WTC11 (cell line): ENCODE results near the gene SLC10A7. TPM values are rescaled to one million over a fixed set of nuclear protein-coding genes. Genes with fewer than 3 reads are reported as not detected.

Experiments used
- ATAC-seq: fragments of 200-7000 bp; cut with Tn5 transposase; 2 replicates; pipeline ENCODE4 v1.10.0; 2021; ENCODE audit warnings: mild to moderate bottlenecking, moderate library complexity
- CTCF ChIA-PET: fragments of 300-600 bp; sonication (Branson Sonifier 250); formaldehyde crosslinking; loops from one replicate; lab custom pipeline; 2021; ENCODE audit warnings: antibody characterized with exemption; lab: Charles Lee
- POLR2A ChIA-PET: fragments of 350-600 bp; sonication (Branson Sonifier 250); formaldehyde crosslinking; loops from one replicate; lab custom pipeline; 2021; ENCODE audit warnings: antibody characterized with exemption; lab: Charles Lee
- DNase-seq: peaks from one replicate; pipeline ENCODE4 v3.0.0; 2021; ENCODE audit warnings: low spot score
- H3K27ac Mint-ChIP-seq: 2 replicates; pipeline ENCODE4 v1.8.0; 2021; ENCODE audit warnings: mixed read lengths
- H3K27me3 Mint-ChIP-seq: 2 replicates; pipeline ENCODE4 v1.8.0; 2021; ENCODE audit warnings: low read depth, mild to moderate bottlenecking, moderate library complexity, mixed read lengths
- H3K36me3 Mint-ChIP-seq: 2 replicates; pipeline ENCODE4 v1.8.0; 2021; ENCODE audit warnings: mixed read lengths
- H3K4me1 Mint-ChIP-seq: 2 replicates; pipeline ENCODE4 v1.8.0; 2022; ENCODE audit warnings: mixed read lengths
- H3K4me3 Mint-ChIP-seq: 2 replicates; pipeline ENCODE4 v1.8.0; 2021; ENCODE audit warnings: mild to moderate bottlenecking, moderate library complexity, mixed read lengths
- H3K9me3 Mint-ChIP-seq: 2 replicates; pipeline ENCODE4 v1.8.0; 2021; ENCODE audit warnings: mixed read lengths
- GRHL2 ChIP-seq: fragments of 250-450 bp; sonication (Bioruptor Pico); IDR thresholded peaks from 2 replicates; pipeline ENCODE4 v1.8.0; 2022; ENCODE audit warnings: mild to moderate bottlenecking, moderate library complexity; ENCODE audit not compliant: insufficient replicate concordance, severe bottlenecking
- GTF2I ChIP-seq: fragments of 250-450 bp; sonication (Bioruptor Pico); conservative IDR thresholded peaks from 2 replicates; pipeline ENCODE4 v1.4.0; 2021; ENCODE audit warnings: mild to moderate bottlenecking
- JUN ChIP-seq: sonication (generic); formaldehyde crosslinking; IDR thresholded peaks from 2 replicates; pipeline ENCODE4 v1.8.0; 2023; ENCODE audit warnings: mild to moderate bottlenecking, missing genetic modification reagents
- NFATC4 ChIP-seq: fragments of 250-450 bp; sonication (Bioruptor Pico); IDR thresholded peaks from 2 replicates; pipeline ENCODE4 v1.9.0; 2021; ENCODE audit warnings: mild to moderate bottlenecking
- PRRX2 ChIP-seq: fragments of 250-450 bp; sonication (Bioruptor Pico); IDR thresholded peaks from 2 replicates; pipeline ENCODE4 v1.8.0; 2021; ENCODE audit warnings: mild to moderate bottlenecking
- SMAD4 ChIP-seq: sonication (generic); formaldehyde crosslinking; IDR thresholded peaks from 2 replicates; pipeline ENCODE4 v1.8.0; 2022; ENCODE audit warnings: mild to moderate bottlenecking, missing genetic modification reagents
- TP53 ChIP-seq: sonication (generic); formaldehyde crosslinking; IDR thresholded peaks from 2 replicates; pipeline ENCODE4 v1.8.1; 2023; ENCODE audit warnings: mild to moderate bottlenecking, missing genetic modification reagents
- ZNF121 ChIP-seq: sonication (generic); formaldehyde crosslinking; IDR thresholded peaks from 2 replicates; pipeline ENCODE4 v1.8.0; 2023; ENCODE audit warnings: missing genetic modification reagents
- ZNF317 ChIP-seq: sonication (generic); formaldehyde crosslinking; IDR thresholded peaks from 2 replicates; pipeline ENCODE4 v1.8.1; 2023; ENCODE audit warnings: low read depth, mild to moderate bottlenecking, moderate library complexity, missing genetic modification reagents, borderline replicate concordance
- ZNF671 ChIP-seq: fragments of 250-450 bp; sonication (Bioruptor Pico); IDR thresholded peaks from 2 replicates; pipeline ENCODE4 v1.8.0; 2021; ENCODE audit warnings: mild to moderate bottlenecking
- total RNA-seq: library from RNA; stranded (reverse); gene quantifications from 3 replicates; pipeline ENCODE4 v1.2.3, GENCODE V29; 2021
- TF ChIP-seq, protein P1 (sequence below): sonication (generic); formaldehyde crosslinking; IDR thresholded peaks from 2 replicates; pipeline ENCODE4 v1.8.0; 2022; ENCODE audit warnings: mild to moderate bottlenecking, missing genetic modification reagents
- TF ChIP-seq, protein P2 (sequence below): sonication (generic); formaldehyde crosslinking; IDR thresholded peaks from 2 replicates; pipeline ENCODE4 v1.8.1; 2023; ENCODE audit warnings: mild to moderate bottlenecking, missing genetic modification reagents
- TF ChIP-seq, protein P3 (sequence below): sonication (generic); formaldehyde crosslinking; conservative IDR thresholded peaks from 2 replicates; pipeline ENCODE4 v1.8.1; 2022; ENCODE audit warnings: mild to moderate bottlenecking, missing genetic modification reagents
- TF ChIP-seq, protein P4 (sequence below): sonication (generic); formaldehyde crosslinking; IDR thresholded peaks from 2 replicates; pipeline ENCODE4 v1.8.1; 2023; ENCODE audit warnings: mild to moderate bottlenecking, missing genetic modification reagents
- TF ChIP-seq, protein P5 (sequence below): fragments of 250-450 bp; sonication (Bioruptor Pico); IDR thresholded peaks from 2 replicates; pipeline ENCODE4 v1.9.0; 2021; ENCODE audit warnings: mild to moderate bottlenecking
- TF ChIP-seq, protein P6 (sequence below): sonication (generic); formaldehyde crosslinking; IDR thresholded peaks from 2 replicates; pipeline ENCODE4 v1.8.1; 2022; ENCODE audit warnings: mild to moderate bottlenecking, moderate library complexity, missing genetic modification reagents
- TF ChIP-seq, protein P7 (sequence below): fragments of 250-450 bp; sonication (Bioruptor Pico); IDR thresholded peaks from 2 replicates; pipeline ENCODE4 v1.9.0; 2021; ENCODE audit warnings: mild to moderate bottlenecking, borderline replicate concordance
- TF ChIP-seq, protein P8 (sequence below): fragments of 250-450 bp; sonication (Bioruptor Pico); conservative IDR thresholded peaks from 2 replicates; pipeline ENCODE4 v1.9.0; 2021; ENCODE audit warnings: mild to moderate bottlenecking

Gene SLC10A7
- total RNA-seq, 1 experiment from 2014 or later = 5.0 TPM

DNA sequence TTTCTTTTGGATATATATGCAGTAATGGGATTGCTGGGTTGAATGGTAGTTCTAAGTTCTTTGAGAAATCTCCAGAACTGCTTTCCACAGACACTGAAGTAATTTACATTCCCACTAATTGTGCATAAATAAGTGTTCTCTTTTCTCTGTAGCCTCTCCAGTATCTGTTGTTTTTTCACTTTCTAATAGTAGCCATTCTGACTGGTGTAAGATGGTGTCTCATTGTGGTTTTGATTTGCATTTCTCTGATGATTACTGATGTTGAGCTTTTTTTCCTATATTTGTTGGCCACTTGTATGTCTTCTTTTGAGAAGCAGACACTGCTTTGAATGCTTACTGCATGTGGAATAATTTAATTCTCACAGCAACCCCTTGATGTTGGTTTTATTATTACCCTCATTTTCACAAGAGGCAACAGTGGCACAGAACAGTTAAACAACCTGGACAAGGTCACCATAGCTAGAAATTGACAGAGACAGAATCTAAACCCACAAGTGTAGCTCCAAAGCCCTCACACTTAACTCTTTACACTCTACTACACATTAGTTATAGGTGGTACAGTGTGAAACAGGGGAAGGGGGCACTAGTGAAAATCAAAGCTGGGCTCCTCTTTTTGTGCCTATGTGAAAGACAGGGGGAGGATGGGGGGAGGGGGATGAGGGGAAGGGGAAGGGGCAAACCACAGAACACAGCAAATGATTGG is 211.3 kb downstream of the SLC10A7 start:
- POLR2A ChIA-PET = no interaction called here
- no peak for DNase-seq
- TF ChIP-seq TP53 (CRISPR knock-in tag) = no peak
- TF ChIP-seq, protein P1, sequence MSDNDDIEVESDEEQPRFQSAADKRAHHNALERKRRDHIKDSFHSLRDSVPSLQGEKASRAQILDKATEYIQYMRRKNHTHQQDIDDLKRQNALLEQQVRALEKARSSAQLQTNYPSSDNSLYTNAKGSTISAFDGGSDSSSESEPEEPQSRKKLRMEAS (CRISPR knock-in tag) = no peak
- no peak for TF ChIP-seq GTF2I (CRISPR knock-in tag)
- TF ChIP-seq, protein P2, sequence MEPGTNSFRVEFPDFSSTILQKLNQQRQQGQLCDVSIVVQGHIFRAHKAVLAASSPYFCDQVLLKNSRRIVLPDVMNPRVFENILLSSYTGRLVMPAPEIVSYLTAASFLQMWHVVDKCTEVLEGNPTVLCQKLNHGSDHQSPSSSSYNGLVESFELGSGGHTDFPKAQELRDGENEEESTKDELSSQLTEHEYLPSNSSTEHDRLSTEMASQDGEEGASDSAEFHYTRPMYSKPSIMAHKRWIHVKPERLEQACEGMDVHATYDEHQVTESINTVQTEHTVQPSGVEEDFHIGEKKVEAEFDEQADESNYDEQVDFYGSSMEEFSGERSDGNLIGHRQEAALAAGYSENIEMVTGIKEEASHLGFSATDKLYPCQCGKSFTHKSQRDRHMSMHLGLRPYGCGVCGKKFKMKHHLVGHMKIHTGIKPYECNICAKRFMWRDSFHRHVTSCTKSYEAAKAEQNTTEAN = no peak
- TF ChIP-seq SMAD4 = no peak
- TF ChIP-seq ZNF317 (CRISPR knock-in tag) = no peak
- TF ChIP-seq GRHL2 = no peak
- TF ChIP-seq, protein P3, sequence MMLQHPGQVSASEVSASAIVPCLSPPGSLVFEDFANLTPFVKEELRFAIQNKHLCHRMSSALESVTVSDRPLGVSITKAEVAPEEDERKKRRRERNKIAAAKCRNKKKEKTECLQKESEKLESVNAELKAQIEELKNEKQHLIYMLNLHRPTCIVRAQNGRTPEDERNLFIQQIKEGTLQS = no peak
- TF ChIP-seq, protein P4, sequence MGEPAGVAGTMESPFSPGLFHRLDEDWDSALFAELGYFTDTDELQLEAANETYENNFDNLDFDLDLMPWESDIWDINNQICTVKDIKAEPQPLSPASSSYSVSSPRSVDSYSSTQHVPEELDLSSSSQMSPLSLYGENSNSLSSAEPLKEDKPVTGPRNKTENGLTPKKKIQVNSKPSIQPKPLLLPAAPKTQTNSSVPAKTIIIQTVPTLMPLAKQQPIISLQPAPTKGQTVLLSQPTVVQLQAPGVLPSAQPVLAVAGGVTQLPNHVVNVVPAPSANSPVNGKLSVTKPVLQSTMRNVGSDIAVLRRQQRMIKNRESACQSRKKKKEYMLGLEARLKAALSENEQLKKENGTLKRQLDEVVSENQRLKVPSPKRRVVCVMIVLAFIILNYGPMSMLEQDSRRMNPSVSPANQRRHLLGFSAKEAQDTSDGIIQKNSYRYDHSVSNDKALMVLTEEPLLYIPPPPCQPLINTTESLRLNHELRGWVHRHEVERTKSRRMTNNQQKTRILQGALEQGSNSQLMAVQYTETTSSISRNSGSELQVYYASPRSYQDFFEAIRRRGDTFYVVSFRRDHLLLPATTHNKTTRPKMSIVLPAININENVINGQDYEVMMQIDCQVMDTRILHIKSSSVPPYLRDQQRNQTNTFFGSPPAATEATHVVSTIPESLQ (CRISPR knock-in tag) = no peak
- TF ChIP-seq, protein P5, sequence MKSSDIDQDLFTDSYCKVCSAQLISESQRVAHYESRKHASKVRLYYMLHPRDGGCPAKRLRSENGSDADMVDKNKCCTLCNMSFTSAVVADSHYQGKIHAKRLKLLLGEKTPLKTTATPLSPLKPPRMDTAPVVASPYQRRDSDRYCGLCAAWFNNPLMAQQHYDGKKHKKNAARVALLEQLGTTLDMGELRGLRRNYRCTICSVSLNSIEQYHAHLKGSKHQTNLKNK (CRISPR knock-in tag) = no peak
- TF ChIP-seq, protein P6, sequence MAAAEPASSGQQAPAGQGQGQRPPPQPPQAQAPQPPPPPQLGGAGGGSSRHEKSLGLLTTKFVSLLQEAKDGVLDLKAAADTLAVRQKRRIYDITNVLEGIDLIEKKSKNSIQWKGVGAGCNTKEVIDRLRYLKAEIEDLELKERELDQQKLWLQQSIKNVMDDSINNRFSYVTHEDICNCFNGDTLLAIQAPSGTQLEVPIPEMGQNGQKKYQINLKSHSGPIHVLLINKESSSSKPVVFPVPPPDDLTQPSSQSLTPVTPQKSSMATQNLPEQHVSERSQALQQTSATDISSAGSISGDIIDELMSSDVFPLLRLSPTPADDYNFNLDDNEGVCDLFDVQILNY = no peak
- TF ChIP-seq ZNF671 (CRISPR knock-in tag) = no peak
- TF ChIP-seq, all 79 proteins: peak for 0
- CTCF ChIA-PET = interaction anchor here (0.6 kb wide), 1 partner anchor 921 kb away, joined by 4 read pairs; no protein-coding TSS in a partner anchor
- Mint-ChIP-seq H3K36me3 (no peaks in the 10 kb centered on the region), H3K27me3 (no peaks in the 10 kb centered on the region), H3K9me3 (no peaks in the 10 kb centered on the region), H3K27ac (no peak overlapping the region), H3K4me1 (no peaks in the 10 kb centered on the region), H3K4me3 (no peak overlapping the region)
- ATAC-seq = no peak

DNA sequence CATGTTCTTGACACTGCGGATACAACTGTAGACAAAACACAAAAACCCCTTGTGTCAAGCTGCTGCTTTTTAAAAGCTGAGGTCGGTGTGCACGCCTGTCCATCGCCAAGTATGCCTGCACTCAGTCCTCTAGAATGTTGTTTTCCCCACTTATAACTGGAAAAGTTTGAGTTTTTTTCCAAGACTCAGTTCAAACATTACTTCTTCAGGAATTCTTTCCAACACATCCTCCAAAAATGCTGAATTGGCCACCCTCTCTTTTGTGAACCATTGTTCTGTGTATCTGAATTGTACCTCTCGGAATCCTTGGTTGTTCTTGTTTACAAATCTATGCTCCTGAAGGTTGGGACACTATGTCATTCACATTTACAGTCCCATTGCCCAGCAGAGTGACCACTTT is 212.8 kb downstream of the SLC10A7 start:
- ATAC-seq = no peak
- no peak for TF ChIP-seq JUN (CRISPR knock-in tag)
- TF ChIP-seq, protein P4 (CRISPR knock-in tag) = no peak
- no peak for DNase-seq
- no peak overlapping the region for H3K27ac Mint-ChIP-seq
- ChIA-PET CTCF (no interaction called here), POLR2A (no interaction called here)
- peaks cover 4% of the 10 kb centered on the region for H3K9me3 Mint-ChIP-seq
- H3K27me3 Mint-ChIP-seq = no peaks in the 10 kb centered on the region
- peaks cover 3% of the 10 kb centered on the region; the same call in 1 of the 2 replicates for H3K36me3 Mint-ChIP-seq
- no peaks in the 10 kb centered on the region for H3K4me1 Mint-ChIP-seq
- H3K4me3 Mint-ChIP-seq = no peak overlapping the region

DNA sequence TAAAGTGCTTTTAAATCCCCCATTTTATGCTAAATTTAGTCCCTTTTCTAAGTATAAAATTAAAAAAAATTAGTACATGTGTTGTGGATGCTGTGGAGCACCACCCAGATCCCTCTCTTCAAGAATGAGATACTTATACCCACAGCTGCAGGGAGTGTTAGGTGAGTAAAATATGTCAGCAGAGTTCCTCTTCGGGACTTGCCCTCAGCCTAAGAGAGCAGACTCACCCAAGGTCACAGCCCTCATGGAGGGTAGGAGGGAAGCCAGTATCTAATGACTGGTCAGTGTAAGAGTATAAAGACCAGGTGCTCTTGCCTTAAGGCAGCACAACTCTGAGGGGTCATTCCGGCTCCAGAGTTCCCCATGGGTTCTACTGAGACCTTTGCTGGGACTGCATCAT is 218.9 kb downstream of the SLC10A7 start:
- Mint-ChIP-seq H3K4me3 (no peak overlapping the region), H3K36me3 (peaks cover 3% of the 10 kb centered on the region; the same call in 1 of the 2 replicates), H3K27ac (no peak overlapping the region), H3K27me3 (no peaks in the 10 kb centered on the region), H3K9me3 (peaks cover 4% of the 10 kb centered on the region), H3K4me1 (no peaks in the 10 kb centered on the region)
- ATAC-seq = no peak
- POLR2A ChIA-PET = no interaction called here
- CTCF ChIA-PET = no interaction called here
- DNase-seq = no peak
- TF ChIP-seq, protein P7, sequence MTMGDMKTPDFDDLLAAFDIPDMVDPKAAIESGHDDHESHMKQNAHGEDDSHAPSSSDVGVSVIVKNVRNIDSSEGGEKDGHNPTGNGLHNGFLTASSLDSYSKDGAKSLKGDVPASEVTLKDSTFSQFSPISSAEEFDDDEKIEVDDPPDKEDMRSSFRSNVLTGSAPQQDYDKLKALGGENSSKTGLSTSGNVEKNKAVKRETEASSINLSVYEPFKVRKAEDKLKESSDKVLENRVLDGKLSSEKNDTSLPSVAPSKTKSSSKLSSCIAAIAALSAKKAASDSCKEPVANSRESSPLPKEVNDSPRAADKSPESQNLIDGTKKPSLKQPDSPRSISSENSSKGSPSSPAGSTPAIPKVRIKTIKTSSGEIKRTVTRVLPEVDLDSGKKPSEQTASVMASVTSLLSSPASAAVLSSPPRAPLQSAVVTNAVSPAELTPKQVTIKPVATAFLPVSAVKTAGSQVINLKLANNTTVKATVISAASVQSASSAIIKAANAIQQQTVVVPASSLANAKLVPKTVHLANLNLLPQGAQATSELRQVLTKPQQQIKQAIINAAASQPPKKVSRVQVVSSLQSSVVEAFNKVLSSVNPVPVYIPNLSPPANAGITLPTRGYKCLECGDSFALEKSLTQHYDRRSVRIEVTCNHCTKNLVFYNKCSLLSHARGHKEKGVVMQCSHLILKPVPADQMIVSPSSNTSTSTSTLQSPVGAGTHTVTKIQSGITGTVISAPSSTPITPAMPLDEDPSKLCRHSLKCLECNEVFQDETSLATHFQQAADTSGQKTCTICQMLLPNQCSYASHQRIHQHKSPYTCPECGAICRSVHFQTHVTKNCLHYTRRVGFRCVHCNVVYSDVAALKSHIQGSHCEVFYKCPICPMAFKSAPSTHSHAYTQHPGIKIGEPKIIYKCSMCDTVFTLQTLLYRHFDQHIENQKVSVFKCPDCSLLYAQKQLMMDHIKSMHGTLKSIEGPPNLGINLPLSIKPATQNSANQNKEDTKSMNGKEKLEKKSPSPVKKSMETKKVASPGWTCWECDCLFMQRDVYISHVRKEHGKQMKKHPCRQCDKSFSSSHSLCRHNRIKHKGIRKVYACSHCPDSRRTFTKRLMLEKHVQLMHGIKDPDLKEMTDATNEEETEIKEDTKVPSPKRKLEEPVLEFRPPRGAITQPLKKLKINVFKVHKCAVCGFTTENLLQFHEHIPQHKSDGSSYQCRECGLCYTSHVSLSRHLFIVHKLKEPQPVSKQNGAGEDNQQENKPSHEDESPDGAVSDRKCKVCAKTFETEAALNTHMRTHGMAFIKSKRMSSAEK (CRISPR knock-in tag) = no peak
- TF ChIP-seq, protein P8, sequence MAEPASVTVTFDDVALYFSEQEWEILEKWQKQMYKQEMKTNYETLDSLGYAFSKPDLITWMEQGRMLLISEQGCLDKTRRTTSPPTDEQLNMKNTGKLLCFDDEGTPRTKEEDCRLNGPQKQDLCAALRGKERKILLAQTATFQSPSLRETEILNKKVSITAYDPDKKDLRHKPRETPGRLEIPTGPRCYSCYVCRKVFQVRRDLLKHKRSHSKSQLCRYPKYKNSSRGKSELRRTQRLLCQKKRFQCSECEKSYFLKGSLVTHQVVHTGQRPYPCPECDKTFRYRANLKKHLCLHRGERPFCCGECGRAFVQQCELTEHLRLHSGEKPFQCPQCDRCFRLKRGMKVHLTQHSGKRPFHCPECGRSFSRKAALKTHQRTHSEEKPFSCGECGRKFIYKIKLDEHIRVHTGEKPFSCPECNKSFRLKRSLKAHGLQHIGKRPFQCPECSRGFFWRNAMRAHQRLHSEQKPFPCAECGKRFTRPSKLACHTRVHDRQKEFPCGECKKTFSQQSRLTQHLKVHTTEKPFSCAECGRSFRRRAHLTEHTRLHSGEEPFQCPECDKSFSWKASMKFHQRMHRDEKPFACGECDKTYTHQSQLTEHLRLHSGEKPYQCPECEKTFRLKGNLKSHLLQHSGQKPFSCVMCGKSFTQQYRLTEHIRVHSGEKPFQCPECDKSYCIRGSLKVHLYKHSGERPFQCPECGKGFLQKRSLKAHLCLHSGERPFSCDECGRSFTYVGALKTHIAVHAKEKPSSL (CRISPR knock-in tag) = no peak
- TF ChIP-seq SMAD4 (no peak), ZNF121 (CRISPR knock-in tag) (no peak), NFATC4 (CRISPR knock-in tag) (no peak), PRRX2 (CRISPR knock-in tag) (no peak)
